Activated CD8-positive, alpha-beta memory T cell treated with anti-CD3 and anti-CD28 coated beads for 24 hours (primary cell): ENCODE results near the gene CNPY2.
"Not testable (repeated sequence)": the region's sequence is repeated elsewhere in the genome, so short reads cannot be mapped to it uniquely, and the experiment has no call there.

Experiments used
- DNase-seq: peaks from one replicate; pipeline ENCODE4 v3.0.0-alpha.2; 2020

CNPY2 gene

GRCh38 chr12:56333679-56334489 is 18.1 kb upstream of the CNPY2 start, which contains the start of gene PAN2:
Gene PAN2, minus strand, starts transcription at chr12:56334000. Its CDS starts 906 bp downstream, at chr12:56333094.
- peak; percentile 93 for DNase-seq

GRCh38 chr12:56333197-56333678 is 17.4 kb upstream of the CNPY2 start:
- no peak for DNase-seq

GRCh38 chr12:56332512-56333196 is 16.9 kb upstream of the CNPY2 start:
- peak; percentile 64 for DNase-seq

- no peak for DNase-seq
Measured at GRCh38 chr12:56330936-56331490, 15.2 kb upstream of the CNPY2 start.

- no peak for DNase-seq
Measured at GRCh38 chr12:56326533-56326932, 10.7 kb upstream of the CNPY2 start.

GRCh38 chr12:56326126-56326525 is 10.3 kb upstream of the CNPY2 start:
- DNase-seq = no peak

GRCh38 chr12:56324206-56324605 is 8.4 kb upstream of the CNPY2 start:
- DNase-seq = no peak

- DNase-seq = not testable (repeated sequence)
Measured at GRCh38 chr12:56321610-56322009, 5.8 kb upstream of the CNPY2 start.

- DNase-seq = no peak
Measured at GRCh38 chr12:56321027-56321426, 5.2 kb upstream of the CNPY2 start.

GRCh38 chr12:56317675-56318074 is 1.9 kb upstream of the CNPY2 start:
- DNase-seq = no peak

GRCh38 chr12:56315249-56315621 is 553 bp downstream of the CNPY2 start:
- DNase-seq = no peak

GRCh38 chr12:56311003-56311402 is 4.8 kb downstream of the CNPY2 start:
- DNase-seq = no peak

GRCh38 chr12:56308714-56309113 is 7.1 kb downstream of the CNPY2 start:
- no peak for DNase-seq

- no peak for DNase-seq
Measured at GRCh38 chr12:56307221-56307965, 8.4 kb downstream of the CNPY2 start.

- DNase-seq = no peak
Measured at GRCh38 chr12:56304872-56305590, 10.8 kb downstream of the CNPY2 start.

- DNase-seq = no peak
Measured at GRCh38 chr12:56304276-56304675, 11.5 kb downstream of the CNPY2 start.

- DNase-seq = peak; percentile 59
Measured at GRCh38 chr12:56300644-56301464, 14.9 kb downstream of the CNPY2 start.

- peak; percentile 98 for DNase-seq
Measured at GRCh38 chr12:56299853-56300643, 15.7 kb downstream of the CNPY2 start, which contains the start of gene CS. Gene CS, minus strand, starts transcription at chr12:56300330. Its CDS starts 129 bp downstream, at chr12:56300201.

GRCh38 chr12:56299308-56299852 is 16.4 kb downstream of the CNPY2 start:
- DNase-seq = no peak

GRCh38 chr12:56298828-56299227 is 17.0 kb downstream of the CNPY2 start:
- DNase-seq = no peak
